ENCODE measurements around the gene PPP2R1B.

PPP2R1B gene

GRCh38 chr11:111748035-111748804 lies 18.0 kb downstream of the PPP2R1B start:
- no peak for DNase-seq (ENCODE audit: low read depth)

DNA sequence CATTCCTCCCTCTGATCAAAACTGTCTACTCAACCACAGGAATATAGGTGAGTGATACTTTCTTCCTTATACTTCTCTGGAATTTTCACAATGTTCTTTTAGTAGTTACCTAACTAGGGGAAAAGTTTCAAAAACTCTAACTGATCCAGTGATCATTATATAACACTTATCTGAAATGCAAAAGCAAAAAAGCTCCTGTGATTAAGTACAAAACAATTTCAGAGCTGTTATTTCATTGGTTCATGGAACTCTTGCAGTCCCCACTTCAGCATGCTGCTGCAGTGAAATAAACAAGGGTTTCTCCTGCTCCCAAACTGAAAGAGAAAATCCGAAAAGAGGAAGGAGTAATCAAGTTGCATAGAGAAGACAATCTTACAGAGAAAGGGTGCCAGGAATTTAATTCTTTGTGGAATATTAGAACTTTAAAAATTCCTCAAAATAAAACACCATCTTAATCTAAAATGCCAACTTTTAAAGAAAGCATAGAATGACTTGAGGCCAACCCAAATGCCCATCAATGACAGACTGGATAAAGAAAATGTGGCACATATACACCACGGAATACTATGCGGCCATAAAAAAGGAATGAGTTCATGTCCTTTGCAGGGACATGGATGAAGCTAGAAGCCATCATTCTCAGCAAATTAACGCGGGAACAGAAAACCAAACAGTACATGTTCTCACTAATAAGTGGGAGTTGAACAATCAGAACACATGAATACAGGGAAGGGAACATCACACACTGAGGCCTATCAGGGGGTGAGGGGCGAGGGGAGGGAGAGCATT lies 20.3 kb downstream of the PPP2R1B start:
- no peak for DNase-seq (ENCODE audit: low read depth)

GRCh38 chr11:111743700-111744099 lies 22.5 kb downstream of the PPP2R1B start:
- no peak for DNase-seq (ENCODE audit: low read depth)

DNA sequence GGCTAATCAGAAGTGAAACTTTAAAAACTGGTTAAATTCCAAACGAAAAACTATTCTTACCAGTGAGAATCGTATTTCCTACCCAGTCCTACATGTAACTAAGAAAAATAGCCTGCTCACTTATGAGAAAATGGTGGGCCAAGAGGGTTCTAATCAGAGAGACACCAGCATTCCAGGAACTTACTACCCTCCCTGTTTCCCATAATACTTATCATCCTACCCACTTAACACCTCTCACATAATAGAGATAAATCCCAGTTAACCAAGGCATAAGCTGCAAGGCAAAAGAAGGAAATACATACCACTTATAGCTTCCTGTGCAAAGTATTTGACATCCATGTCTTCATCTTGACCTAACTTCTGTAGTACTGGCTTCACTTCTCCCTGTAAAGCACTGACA lies 24.4 kb downstream of the PPP2R1B start:
- no peak for DNase-seq (ENCODE audit: low read depth)

DNA sequence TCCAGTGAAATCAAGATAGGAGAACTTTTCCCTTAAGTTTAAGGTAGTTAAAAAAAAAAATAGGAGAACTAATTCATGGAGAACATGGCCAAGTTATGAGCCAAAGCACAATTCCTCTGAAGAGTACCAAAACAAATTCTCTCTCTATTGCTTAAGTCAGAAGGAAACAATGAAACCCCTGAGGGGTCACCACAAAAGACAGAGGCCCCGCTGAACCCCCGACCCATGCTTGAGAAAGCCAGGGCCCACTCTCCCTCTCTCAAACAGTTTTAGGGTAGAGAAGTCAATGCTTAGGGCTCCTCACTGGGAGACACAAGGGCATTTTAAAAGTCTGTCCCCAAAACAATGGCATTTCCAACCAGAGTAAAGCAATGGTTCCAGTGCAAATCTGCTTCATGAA lies 26.9 kb downstream of the PPP2R1B start:
- DNase-seq (ENCODE audit: low read depth): no peak

DNA sequence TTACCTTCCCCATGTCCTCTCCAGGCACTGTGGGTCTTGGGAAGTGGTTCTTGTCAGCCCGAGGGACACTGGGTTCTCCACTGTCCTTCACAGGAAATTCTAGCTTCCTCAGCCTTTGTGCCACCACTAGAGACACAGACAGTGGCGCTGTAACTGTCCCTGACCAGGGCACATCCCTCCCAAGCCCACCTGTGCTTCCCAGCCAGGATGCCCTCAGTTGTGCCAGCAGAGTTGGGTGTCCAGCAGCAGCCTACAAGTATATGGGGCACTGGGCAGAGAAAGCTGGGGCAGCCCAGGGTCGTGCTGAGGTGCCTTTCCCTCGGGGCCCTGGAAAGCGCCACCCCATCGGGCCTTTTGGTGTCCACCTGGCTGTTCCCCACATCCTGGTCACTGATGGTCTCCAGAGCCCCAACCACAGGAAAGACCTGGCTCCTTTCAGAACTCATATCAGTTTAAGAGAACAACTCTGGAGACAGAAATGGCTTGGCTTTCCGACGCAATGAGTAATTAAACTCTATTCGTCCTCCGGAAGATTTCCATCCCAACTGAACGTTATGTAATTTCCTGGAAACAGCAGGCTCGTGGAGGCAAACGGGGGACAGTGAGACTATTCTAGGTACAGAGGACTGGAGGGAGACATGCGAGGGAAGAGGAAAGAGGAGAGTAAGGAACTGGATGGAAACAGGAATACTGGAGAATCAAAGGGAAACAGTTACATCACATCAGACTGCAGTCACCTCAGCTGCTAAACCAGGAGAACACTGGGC lies 28.6 kb downstream of the PPP2R1B start:
- DNase-seq (ENCODE audit: low read depth): no peak

DNA sequence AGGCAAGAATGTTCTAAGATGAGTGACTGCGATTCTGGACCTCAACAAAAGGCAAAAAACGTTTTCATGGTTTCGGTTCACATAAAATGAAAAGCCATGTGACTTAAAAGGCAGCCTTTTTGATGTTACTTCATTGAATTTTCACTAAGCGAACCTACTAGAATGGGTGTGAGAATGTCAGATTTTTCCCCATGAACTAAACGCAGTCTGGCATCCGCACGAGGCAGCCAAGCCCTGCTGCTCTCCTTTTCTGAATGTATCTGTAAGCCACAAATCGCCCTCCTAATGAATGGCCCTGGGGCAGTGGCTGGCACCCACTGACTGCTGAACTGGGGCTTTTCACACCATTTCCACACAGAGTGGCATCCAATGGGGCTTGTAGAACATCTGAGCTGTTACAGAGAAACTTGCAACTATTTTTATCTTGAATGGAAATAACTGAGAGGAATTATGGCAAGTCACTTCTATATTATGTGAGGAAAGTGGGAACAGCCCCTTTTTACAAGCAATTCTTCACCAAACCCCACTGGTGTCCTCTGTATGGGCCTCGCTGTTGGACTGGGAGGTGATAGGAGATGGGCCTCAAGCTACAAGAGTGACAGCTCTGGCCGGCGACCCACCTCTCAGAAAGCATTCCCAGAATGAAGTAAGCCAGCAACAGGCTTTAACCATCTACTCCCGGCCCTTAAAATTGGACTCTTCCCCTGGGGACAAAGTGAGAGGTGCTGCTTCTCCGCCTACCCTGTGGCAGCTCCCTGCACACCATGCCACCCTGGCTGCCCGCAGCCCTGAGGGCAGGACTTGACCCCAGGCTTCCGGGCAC lies 29.4 kb downstream of the PPP2R1B start:
- no peak for DNase-seq (ENCODE audit: low read depth)

DNA sequence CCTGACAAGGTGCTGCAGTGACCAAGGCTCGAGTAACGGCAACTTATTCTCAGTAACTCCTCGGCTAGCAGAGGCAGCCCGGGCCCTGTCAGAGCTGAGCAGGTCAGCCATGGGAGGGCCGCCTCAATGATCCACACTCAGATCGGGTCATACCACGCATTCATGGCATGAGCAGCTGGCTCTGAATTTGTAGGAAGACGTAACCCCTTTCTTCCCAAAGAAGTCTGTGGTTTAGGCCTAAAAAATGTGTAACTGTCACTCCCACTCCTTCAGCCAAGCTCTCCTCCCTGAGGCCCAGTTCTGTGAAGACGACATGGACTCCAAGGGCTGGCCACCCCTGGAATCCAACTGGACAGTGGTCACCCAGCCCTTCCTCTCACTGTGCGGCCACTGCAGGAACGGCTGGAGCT lies 30.0 kb downstream of the PPP2R1B start:
- no peak for DNase-seq (ENCODE audit: low read depth)

- DNase-seq (ENCODE audit: low read depth): peak; percentile 63
These were observed 30.7 kb downstream of the PPP2R1B start for GRCh38 chr11:111735262-111736116.

- DNase-seq (ENCODE audit: low read depth): no peak
These were observed 31.3 kb downstream of the PPP2R1B start for GRCh38 chr11:111734954-111735261.

- no peak for DNase-seq (ENCODE audit: low read depth)
These were observed 31.9 kb downstream of the PPP2R1B start for GRCh38 chr11:111734101-111734953.

GRCh38 chr11:111733611-111734088 lies 32.5 kb downstream of the PPP2R1B start:
- no peak for DNase-seq (ENCODE audit: low read depth)

- no peak for DNase-seq (ENCODE audit: low read depth)
These were observed 33.2 kb downstream of the PPP2R1B start for GRCh38 chr11:111733016-111733415.

- no peak for DNase-seq (ENCODE audit: low read depth)
These were observed 34.4 kb downstream of the PPP2R1B start for GRCh38 chr11:111731821-111732220.

- DNase-seq (ENCODE audit: low read depth): no peak
These were observed 35.2 kb downstream of the PPP2R1B start for GRCh38 chr11:111730871-111731591.

DNA sequence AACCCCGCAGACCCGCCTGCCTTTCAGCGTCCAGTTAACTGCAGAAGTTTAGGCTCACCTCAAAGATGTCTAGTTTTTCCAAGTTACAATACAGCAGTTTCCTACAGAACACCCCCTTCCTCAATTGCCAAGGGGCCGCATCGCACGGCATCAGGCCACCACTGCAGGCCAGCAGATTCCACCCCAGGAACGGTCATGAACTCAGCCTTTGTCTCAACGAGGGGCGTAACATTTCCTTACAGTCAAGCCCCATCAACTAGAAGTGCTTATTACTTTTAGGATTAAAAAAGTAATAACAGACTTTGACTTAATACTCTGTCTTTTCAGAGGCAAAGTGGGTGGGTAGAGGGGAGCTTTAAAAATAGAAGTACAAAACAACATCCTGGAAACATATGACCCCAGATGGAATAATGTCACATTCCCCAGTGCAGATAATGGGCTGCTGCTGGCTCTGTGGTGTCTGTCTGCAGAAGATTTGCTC lies 36.3 kb downstream of the PPP2R1B start:
- DNase-seq (ENCODE audit: low read depth): no peak

DNA sequence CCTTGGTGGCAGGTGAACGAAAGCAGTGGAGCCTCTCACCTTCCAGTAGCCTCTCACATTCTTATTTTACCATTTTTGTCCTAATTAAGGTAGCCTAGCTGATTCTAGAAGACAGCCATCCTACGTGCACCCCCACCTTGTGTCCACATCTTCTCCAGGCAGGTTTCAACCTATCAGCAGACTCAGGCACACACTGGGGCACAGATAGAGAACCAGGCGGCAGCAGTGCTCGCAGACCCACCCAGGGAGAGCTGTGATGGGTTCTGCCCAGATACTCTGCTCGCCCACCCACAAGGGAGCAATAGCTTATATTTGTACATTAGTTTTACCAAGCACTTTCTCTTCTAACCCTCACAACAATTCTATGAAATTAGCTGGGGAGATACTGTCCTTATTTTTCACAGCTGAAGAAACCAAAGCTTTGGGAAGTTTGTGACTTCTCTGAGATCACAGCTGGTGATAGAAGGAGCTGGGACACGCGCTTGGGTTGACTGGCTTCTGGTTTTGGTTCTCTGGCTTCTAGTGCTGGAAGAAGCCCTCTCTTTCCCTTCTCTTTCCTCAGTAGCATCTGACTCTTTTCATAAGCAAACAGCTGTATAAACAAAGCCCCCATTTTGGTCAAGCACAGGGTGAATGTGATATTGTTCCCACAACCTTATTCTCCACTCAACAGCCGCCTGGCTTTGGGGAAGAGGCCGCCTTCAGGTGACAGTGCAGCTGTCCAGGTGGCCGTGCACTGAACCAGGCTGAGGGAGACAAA lies 36.9 kb downstream of the PPP2R1B start:
- no peak for DNase-seq (ENCODE audit: low read depth)

GRCh38 chr11:111727431-111727830 lies 38.8 kb downstream of the PPP2R1B start:
- DNase-seq (ENCODE audit: low read depth): no peak
